CD4-positive, alpha-beta T cell (primary cell): ENCODE measurements around the gene NIPAL4. TPM values are rescaled to one million over a fixed set of nuclear protein-coding genes. Genes with fewer than 3 reads are reported as not detected.

Experiments used
- ATAC-seq: fragments of 200-7000 bp; cut with Tn5 transposase; one replicate; pipeline ENCODE4 v1.10.0; 2022; ENCODE audit warnings: mild to moderate bottlenecking; ENCODE audit not compliant: poor library complexity
- CTCF ChIA-PET: fragments of 350-600 bp; sonication (Branson Sonifier 250); formaldehyde crosslinking; loops from one replicate; lab custom pipeline; 2021; ENCODE audit warnings: antibody characterized with exemption, inconsistent platforms; lab: Charles Lee
- POLR2A ChIA-PET: fragments of 350-600 bp; sonication (Branson Sonifier 250); formaldehyde crosslinking; loops from one replicate; lab custom pipeline; 2021; ENCODE audit warnings: antibody characterized with exemption, inconsistent platforms; lab: Charles Lee
- DNase-seq, 14 experiments: peaks; one replicate each; pipeline ENCODE4 v3.0.0-alpha.2; 2013 to 2020; ENCODE audit warnings: mixed read lengths in 2 of 14
- H3K27ac ChIP-seq, 2 donors: one replicate each; pipeline versions ENCODE4 v1.5.1 to v1.7.0; 2013; ENCODE audit warnings: low read length in 2 of 2, low read depth in 1 of 2, mild to moderate bottlenecking in 1 of 2
- H3K27me3 ChIP-seq, 2 experiments: 1 replicate in 1 of 2; 2 replicates in 1 of 2; pipeline versions ENCODE4 v1.6.1 to v1.7.0; 2013; ENCODE audit warnings: low read length in 2 of 2, control low read depth in 1 of 2, mild to moderate bottlenecking in 1 of 2, moderate library complexity in 1 of 2; ENCODE audit not compliant: insufficient read depth in 2 of 2, control insufficient read depth in 1 of 2
- H3K36me3 ChIP-seq: one replicate; pipeline ENCODE4 v1.6.1; 2013; ENCODE audit warnings: low read length, control low read depth; ENCODE audit not compliant: insufficient read depth
- H3K4me1 ChIP-seq: one replicate; pipeline ENCODE4 v1.6.1; 2013; ENCODE audit warnings: low read length, control low read depth; ENCODE audit not compliant: insufficient read depth
- H3K4me3 ChIP-seq: one replicate; pipeline ENCODE4 v1.5.1; 2013; ENCODE audit warnings: mild to moderate bottlenecking, low read length, moderate library complexity
- H3K9me3 ChIP-seq, 2 experiments: 1 replicate in 1 of 2; 2 replicates in 1 of 2; pipeline versions ENCODE4 v1.6.1 to v1.7.0; 2013; ENCODE audit warnings: low read length in 2 of 2, mild to moderate bottlenecking in 2 of 2, control low read depth in 1 of 2, moderate library complexity in 1 of 2; ENCODE audit not compliant: control insufficient read depth in 1 of 2, insufficient read depth in 1 of 2
- H3K27ac Mint-ChIP-seq: one replicate; pipeline ENCODE4 v1.8.0; 2020; ENCODE audit warnings: mixed read lengths
- H3K27me3 Mint-ChIP-seq: one replicate; pipeline ENCODE4 v1.8.0; 2021; ENCODE audit warnings: mixed read lengths
- H3K36me3 Mint-ChIP-seq: one replicate; pipeline ENCODE4 v1.8.0; 2021; ENCODE audit warnings: low read depth, mixed read lengths
- H3K4me1 Mint-ChIP-seq: one replicate; pipeline ENCODE4 v1.8.0; 2021; ENCODE audit warnings: low read depth, mixed read lengths
- H3K4me3 Mint-ChIP-seq: one replicate; pipeline ENCODE4 v1.8.0; 2020; ENCODE audit warnings: mild to moderate bottlenecking, mixed read lengths
- H3K9me3 Mint-ChIP-seq: one replicate; pipeline ENCODE4 v1.8.0; 2020; ENCODE audit warnings: mixed read lengths
- intact Hi-C, 2 experiments: fragments of 100-400 bp; cut with DNase I in 1 of 2; cut with micrococcal nuclease in 1 of 2; formaldehyde crosslinking; loops; one replicate each; pipeline versions ENCODE4 v1.15.1 to v1.9.0; 2023 to 2025; cut with DNase I, micrococcal nuclease
- total RNA-seq, 174 experiments: library from RNA in 2 of 174; stranded (reverse) in 2 of 174; gene quantifications; one replicate each; pipeline ENCODE4 v1.2.3 and lab custom pipeline; 2021 to 2026
- TF ChIP-seq, protein P1 (sequence below): fragments of 200-600 bp; IDR thresholded peaks from one replicate; pipeline ENCODE4 v1.8.0; 2022; ENCODE audit warnings: antibody characterized with exemption, mild to moderate bottlenecking

The NIPAL4 gene
- total RNA-seq, 2 experiments from 2014 or later: 0.16 to 0.45 TPM

DNA sequence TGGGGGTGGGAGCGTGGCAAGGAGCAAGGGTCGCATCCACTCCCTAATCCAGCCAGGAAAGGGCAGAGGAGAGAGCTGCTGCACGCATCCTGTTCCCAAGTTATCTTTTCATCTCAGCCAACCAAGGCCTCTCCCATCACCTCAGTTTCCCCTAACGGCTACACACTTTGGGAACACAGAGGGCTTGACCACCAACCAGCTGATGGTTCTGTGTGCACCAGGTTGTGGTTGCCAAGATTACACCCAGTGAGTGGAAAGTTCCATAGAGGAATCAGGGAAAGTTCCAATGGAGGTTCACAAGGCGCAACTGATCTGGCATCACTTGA lies 61.7 kb downstream of the NIPAL4 start:
- ChIA-PET POLR2A (no interaction called here), CTCF (no interaction called here)
- TF ChIP-seq, protein P1, sequence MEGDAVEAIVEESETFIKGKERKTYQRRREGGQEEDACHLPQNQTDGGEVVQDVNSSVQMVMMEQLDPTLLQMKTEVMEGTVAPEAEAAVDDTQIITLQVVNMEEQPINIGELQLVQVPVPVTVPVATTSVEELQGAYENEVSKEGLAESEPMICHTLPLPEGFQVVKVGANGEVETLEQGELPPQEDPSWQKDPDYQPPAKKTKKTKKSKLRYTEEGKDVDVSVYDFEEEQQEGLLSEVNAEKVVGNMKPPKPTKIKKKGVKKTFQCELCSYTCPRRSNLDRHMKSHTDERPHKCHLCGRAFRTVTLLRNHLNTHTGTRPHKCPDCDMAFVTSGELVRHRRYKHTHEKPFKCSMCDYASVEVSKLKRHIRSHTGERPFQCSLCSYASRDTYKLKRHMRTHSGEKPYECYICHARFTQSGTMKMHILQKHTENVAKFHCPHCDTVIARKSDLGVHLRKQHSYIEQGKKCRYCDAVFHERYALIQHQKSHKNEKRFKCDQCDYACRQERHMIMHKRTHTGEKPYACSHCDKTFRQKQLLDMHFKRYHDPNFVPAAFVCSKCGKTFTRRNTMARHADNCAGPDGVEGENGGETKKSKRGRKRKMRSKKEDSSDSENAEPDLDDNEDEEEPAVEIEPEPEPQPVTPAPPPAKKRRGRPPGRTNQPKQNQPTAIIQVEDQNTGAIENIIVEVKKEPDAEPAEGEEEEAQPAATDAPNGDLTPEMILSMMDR: no peak
- ATAC-seq (no peak), DNase-seq (no peak)
- Mint-ChIP-seq H3K4me1 (peaks cover 10% of the 10 kb centered on the region), H3K9me3 (no peaks in the 10 kb centered on the region), H3K4me3 (no peak overlapping the region), H3K27ac (peak overlapping the region; percentile 50), H3K27me3 (no peaks in the 10 kb centered on the region), H3K36me3 (peaks cover 12% of the 10 kb centered on the region)
- Histone ChIP-seq H3K4me3 (no peak overlapping the region), H3K36me3 (peaks cover 50% of the 10 kb centered on the region), H3K9me3 (no peaks in the 10 kb centered on the region), H3K27ac (no peak overlapping the region), H3K27me3 (no peaks in the 10 kb centered on the region), H3K4me1 (peaks cover 20% of the 10 kb centered on the region)
- intact Hi-C loops: no loop called here

DNA sequence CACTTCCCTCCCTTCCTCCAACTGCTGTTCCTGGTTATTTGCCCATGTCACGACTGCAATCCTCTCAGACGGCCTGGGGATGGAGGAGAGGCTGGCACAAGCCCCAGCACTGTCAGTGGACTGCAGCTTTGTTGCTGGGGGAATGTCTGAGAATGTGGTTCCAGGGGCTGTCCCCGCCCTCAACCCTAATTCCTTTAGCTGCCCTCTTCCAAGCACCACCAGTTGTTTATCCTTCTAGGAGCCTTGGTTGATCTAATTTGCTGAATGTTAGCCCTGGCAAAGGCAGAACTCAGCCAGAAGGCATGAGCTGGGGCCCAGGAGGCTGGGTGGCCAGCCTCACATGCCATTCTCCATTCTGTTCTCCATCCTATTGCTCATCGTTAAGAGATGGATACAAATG lies 64.0 kb downstream of the NIPAL4 start:
- CTCF ChIA-PET: no interaction called here
- H3K27ac Mint-ChIP-seq: no peak overlapping the region
- ATAC-seq (no peak), DNase-seq (no peak)
- POLR2A ChIA-PET: no interaction called here
- H3K4me3 Mint-ChIP-seq: no peak overlapping the region
- H3K9me3 ChIP-seq: no peaks in the 10 kb centered on the region
- H3K36me3 Mint-ChIP-seq: peaks cover 13% of the 10 kb centered on the region
- peaks cover 10% of the 10 kb centered on the region for H3K4me1 Mint-ChIP-seq
- H3K36me3 ChIP-seq: peaks cover 46% of the 10 kb centered on the region
- no peaks in the 10 kb centered on the region for H3K27me3 ChIP-seq
- no peak overlapping the region for H3K27ac ChIP-seq
- H3K4me3 ChIP-seq: no peak overlapping the region
- TF ChIP-seq, protein P1: no peak
- H3K27me3 Mint-ChIP-seq: no peaks in the 10 kb centered on the region
- H3K9me3 Mint-ChIP-seq: no peaks in the 10 kb centered on the region
- peaks cover 25% of the 10 kb centered on the region for H3K4me1 ChIP-seq
- intact Hi-C loops: no loop called here

Other genes with a start within 250 kb of the NIPAL4 start
- gene CYFIP2, start 194.1 kb upstream of the NIPAL4 start, total RNA-seq: 100 to 1,000 TPM; 271 to 287 TPM
- gene ADAM19, start 115.6 kb downstream of the NIPAL4 start, total RNA-seq: 10 to 100 TPM; 26.7 to 29.1 TPM
- gene SOX30, start 192.2 kb downstream of the NIPAL4 start, total RNA-seq: not detected
- gene C5orf52, start 211.3 kb downstream of the NIPAL4 start, total RNA-seq: not detected